GM12875 (cell line): ENCODE results near the gene CCBE1.

ENCODE experiments used
- H3K4me3 ChIP-seq: one replicate; pipeline ENCODE4 v1.5.1; 2011; ENCODE audit warnings: low read depth, low read length, control low read depth
- CTCF ChIP-seq: IDR thresholded peaks from 2 replicates; pipeline ENCODE4 v1.5.1; 2011; ENCODE audit warnings: low read depth, mild to moderate bottlenecking, control low read depth, inconsistent platforms, low read length, moderate library complexity, borderline replicate concordance; ENCODE audit not compliant: insufficient read depth

CCBE1 gene

GRCh38 chr18:59464486-59464885 lies 232.7 kb downstream of the CCBE1 start:
- no peak for TF ChIP-seq CTCF
- H3K4me3 ChIP-seq: no peak overlapping the region

- no peak overlapping the region for H3K4me3 ChIP-seq
- TF ChIP-seq CTCF: no peak
Measured at GRCh38 chr18:59461171-59461570, 236.1 kb downstream of the CCBE1 start.

- TF ChIP-seq CTCF: no peak
- H3K4me3 ChIP-seq: no peak overlapping the region
Measured at GRCh38 chr18:59460072-59460420, 237.2 kb downstream of the CCBE1 start.

GRCh38 chr18:59459369-59460071 lies 237.7 kb downstream of the CCBE1 start:
- no peak overlapping the region for H3K4me3 ChIP-seq
- peak; percentile 16; the same call in 1 of the 2 replicates for TF ChIP-seq CTCF

- no peak for TF ChIP-seq CTCF
- H3K4me3 ChIP-seq: no peak overlapping the region
Measured at GRCh38 chr18:59458575-59458974, 238.6 kb downstream of the CCBE1 start.

GRCh38 chr18:59456657-59457056 lies 240.6 kb downstream of the CCBE1 start:
- no peak overlapping the region for H3K4me3 ChIP-seq
- no peak for TF ChIP-seq CTCF

GRCh38 chr18:59455728-59456276 lies 241.4 kb downstream of the CCBE1 start:
- no peak overlapping the region for H3K4me3 ChIP-seq
- no peak for TF ChIP-seq CTCF
